Glomerular visceral epithelial cell (primary cell): Measurements from ENCODE around the gene SNAPC1.
A peak's percentile ranks its signal among the peaks of the same experiment; 100 is the strongest.

Source experiments
- DNase-seq: peaks from one replicate; pipeline ENCODE4 v3.0.0-alpha.2; 2016; ENCODE audit errors: extremely low spot score

Gene SNAPC1

GRCh38 chr14:61811882-61812346 lies 49.7 kb downstream of the SNAPC1 start:
- DNase-seq: no peak

- no peak for DNase-seq
Observed at GRCh38 chr14:61812347-61813095, 50.3 kb downstream of the SNAPC1 start, which contains the start of gene SYT16. SYT16 (plus strand) TSS chr14:61812703.

- DNase-seq: no peak
Observed at GRCh38 chr14:61813096-61813606, 50.9 kb downstream of the SNAPC1 start.

GRCh38 chr14:61822458-61822857 lies 60.2 kb downstream of the SNAPC1 start:
- no peak for DNase-seq

GRCh38 chr14:61832783-61833182 lies 70.6 kb downstream of the SNAPC1 start:
- no peak for DNase-seq

GRCh38 chr14:61836184-61836583 lies 74.0 kb downstream of the SNAPC1 start:
- no peak for DNase-seq

- DNase-seq: no peak
Observed at GRCh38 chr14:61836807-61837206, 74.6 kb downstream of the SNAPC1 start.

- DNase-seq: peak; percentile 78
Observed at GRCh38 chr14:61837336-61838229, 75.4 kb downstream of the SNAPC1 start.

- no peak for DNase-seq
Observed at GRCh38 chr14:61838661-61839245, 76.5 kb downstream of the SNAPC1 start.

GRCh38 chr14:61839507-61839906 lies 77.3 kb downstream of the SNAPC1 start:
- no peak for DNase-seq

GRCh38 chr14:61841145-61841544 lies 78.9 kb downstream of the SNAPC1 start:
- DNase-seq: no peak
